ENCODE data around the gene TIGD2. TPM values are rescaled to one million over a fixed set of nuclear protein-coding genes. Genes with fewer than 3 reads are reported as not detected.

TIGD2 gene
- polyA plus RNA-seq, 1 donor (not counting 4 experiments of a cell fraction or from before 2014, with no cell fraction given), result 5.3 TPM

GRCh38 chr4:89119166-89119565, 7.8 kb downstream of the TIGD2 start:
- dilution Hi-C loops (cut with MboI; ENCODE audit: extremely low pct_ligation_motif_present, low sequenced_read_pairs), result no loop called here
- Histone ChIP-seq H3K27me3 (ENCODE audit: control insufficient read depth, extremely low read depth, insufficient read depth, low read length) (no peaks in the 10 kb centered on the region), H3K4me1 (ENCODE audit: control insufficient read depth, extremely low read depth, insufficient read depth, low read length) (peaks cover 12% of the 10 kb centered on the region), H3K27ac (ENCODE audit: control insufficient read depth, insufficient read depth, low read length) (no peak overlapping the region), H3K4me2 (ENCODE audit: control insufficient read depth, extremely low read depth, insufficient read depth, low read depth, low read length) (no peak overlapping the region), H3K9me1 (ENCODE audit: control insufficient read depth, extremely low read depth, insufficient read depth, low read length) (no peaks in the 10 kb centered on the region), H3K4me3 (ENCODE audit: control insufficient read depth in 2 of 3, extremely low read depth in 1 of 3, insufficient read depth in 2 of 3, low read depth in 1 of 3, low read length in 3 of 3) (no peak overlapping the region), H3K79me2 (ENCODE audit: control insufficient read depth, insufficient read depth, low read length) (no peaks in the 10 kb centered on the region), H3K9me3 (ENCODE audit: control insufficient read depth, low read depth, low read length) (no peaks in the 10 kb centered on the region), H4K20me1 (ENCODE audit: control insufficient read depth, extremely low read depth, insufficient read depth, low read length) (no peaks in the 10 kb centered on the region), H2AFZ (ENCODE audit: control insufficient read depth, low read length) (no peak overlapping the region), H3K36me3 (ENCODE audit: control insufficient read depth in 2 of 2, extremely low read depth in 1 of 2, insufficient read depth in 2 of 2, low read length in 2 of 2) (no peaks in the 10 kb centered on the region), H3K9ac (ENCODE audit: control insufficient read depth, extremely low read depth, insufficient read depth, low read length) (no peak overlapping the region)
- FAIRE-seq, result no peak
- TF ChIP-seq EZH2 (IDR thresholded peaks at IDR 0.05; ENCODE audit: low read length), result no peak
- TF ChIP-seq CTCF (optimal IDR thresholded peaks at IDR 0.05 in 1 of 3, IDR thresholded peaks at IDR 0.05 in 1 of 3, conservative IDR thresholded peaks at IDR 0.05 in 1 of 3; ENCODE audit: extremely low read depth in 1 of 3, insufficient read depth in 2 of 3, low read length in 3 of 3), result no peak
- DNase-seq (ENCODE audit: low read depth, low spot score), result no peak

GRCh38 chr4:89119836-89120235, 8.5 kb downstream of the TIGD2 start:
- no peak overlapping the region for H3K4me3 ChIP-seq (ENCODE audit: control insufficient read depth in 2 of 3, extremely low read depth in 1 of 3, insufficient read depth in 2 of 3, low read depth in 1 of 3, low read length in 3 of 3)
- TF ChIP-seq CTCF (optimal IDR thresholded peaks at IDR 0.05 in 1 of 3, IDR thresholded peaks at IDR 0.05 in 1 of 3, conservative IDR thresholded peaks at IDR 0.05 in 1 of 3; ENCODE audit: extremely low read depth in 1 of 3, insufficient read depth in 2 of 3, low read length in 3 of 3) (no peak), EZH2 (IDR thresholded peaks at IDR 0.05; ENCODE audit: low read length) (no peak)
- peaks cover 12% of the 10 kb centered on the region for H3K4me1 ChIP-seq (ENCODE audit: control insufficient read depth, extremely low read depth, insufficient read depth, low read length)
- H3K79me2 ChIP-seq (ENCODE audit: control insufficient read depth, insufficient read depth, low read length), result no peaks in the 10 kb centered on the region
- no peaks in the 10 kb centered on the region for H3K36me3 ChIP-seq (ENCODE audit: control insufficient read depth in 2 of 2, extremely low read depth in 1 of 2, insufficient read depth in 2 of 2, low read length in 2 of 2)
- no peak overlapping the region for H3K4me2 ChIP-seq (ENCODE audit: control insufficient read depth, extremely low read depth, insufficient read depth, low read depth, low read length)
- H3K9me3 ChIP-seq (ENCODE audit: control insufficient read depth, low read depth, low read length), result no peaks in the 10 kb centered on the region
- H3K9ac ChIP-seq (ENCODE audit: control insufficient read depth, extremely low read depth, insufficient read depth, low read length), result no peak overlapping the region
- H3K9me1 ChIP-seq (ENCODE audit: control insufficient read depth, extremely low read depth, insufficient read depth, low read length), result no peaks in the 10 kb centered on the region
- no peak for FAIRE-seq
- H3K27me3 ChIP-seq (ENCODE audit: control insufficient read depth, extremely low read depth, insufficient read depth, low read length), result no peaks in the 10 kb centered on the region
- dilution Hi-C loops (cut with MboI; ENCODE audit: extremely low pct_ligation_motif_present, low sequenced_read_pairs), result no loop called here
- DNase-seq (ENCODE audit: low read depth, low spot score), result no peak
- no peaks in the 10 kb centered on the region for H4K20me1 ChIP-seq (ENCODE audit: control insufficient read depth, extremely low read depth, insufficient read depth, low read length)
- no peak overlapping the region for H2AFZ ChIP-seq (ENCODE audit: control insufficient read depth, low read length)
- H3K27ac ChIP-seq (ENCODE audit: control insufficient read depth, insufficient read depth, low read length), result no peak overlapping the region
